GM12874 (cell line): ENCODE data around the gene PRPS2.

ENCODE experiments used
- TF ChIP-seq, protein P1 (sequence below): IDR thresholded peaks from 2 replicates; pipeline ENCODE4 v1.5.1; 2011; ENCODE audit warnings: low read depth, mild to moderate bottlenecking, control low read depth, low read length, moderate library complexity; ENCODE audit not compliant: insufficient read depth

Gene PRPS2

GRCh38 chrX:12791257-12792228 lies at the start of gene PRPS2:
PRPS2 (plus strand) TSS chrX:12791412; CDS start chrX:12791498, 86 bp downstream.
- TF ChIP-seq, protein P1, sequence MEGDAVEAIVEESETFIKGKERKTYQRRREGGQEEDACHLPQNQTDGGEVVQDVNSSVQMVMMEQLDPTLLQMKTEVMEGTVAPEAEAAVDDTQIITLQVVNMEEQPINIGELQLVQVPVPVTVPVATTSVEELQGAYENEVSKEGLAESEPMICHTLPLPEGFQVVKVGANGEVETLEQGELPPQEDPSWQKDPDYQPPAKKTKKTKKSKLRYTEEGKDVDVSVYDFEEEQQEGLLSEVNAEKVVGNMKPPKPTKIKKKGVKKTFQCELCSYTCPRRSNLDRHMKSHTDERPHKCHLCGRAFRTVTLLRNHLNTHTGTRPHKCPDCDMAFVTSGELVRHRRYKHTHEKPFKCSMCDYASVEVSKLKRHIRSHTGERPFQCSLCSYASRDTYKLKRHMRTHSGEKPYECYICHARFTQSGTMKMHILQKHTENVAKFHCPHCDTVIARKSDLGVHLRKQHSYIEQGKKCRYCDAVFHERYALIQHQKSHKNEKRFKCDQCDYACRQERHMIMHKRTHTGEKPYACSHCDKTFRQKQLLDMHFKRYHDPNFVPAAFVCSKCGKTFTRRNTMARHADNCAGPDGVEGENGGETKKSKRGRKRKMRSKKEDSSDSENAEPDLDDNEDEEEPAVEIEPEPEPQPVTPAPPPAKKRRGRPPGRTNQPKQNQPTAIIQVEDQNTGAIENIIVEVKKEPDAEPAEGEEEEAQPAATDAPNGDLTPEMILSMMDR = no peak

DNA sequence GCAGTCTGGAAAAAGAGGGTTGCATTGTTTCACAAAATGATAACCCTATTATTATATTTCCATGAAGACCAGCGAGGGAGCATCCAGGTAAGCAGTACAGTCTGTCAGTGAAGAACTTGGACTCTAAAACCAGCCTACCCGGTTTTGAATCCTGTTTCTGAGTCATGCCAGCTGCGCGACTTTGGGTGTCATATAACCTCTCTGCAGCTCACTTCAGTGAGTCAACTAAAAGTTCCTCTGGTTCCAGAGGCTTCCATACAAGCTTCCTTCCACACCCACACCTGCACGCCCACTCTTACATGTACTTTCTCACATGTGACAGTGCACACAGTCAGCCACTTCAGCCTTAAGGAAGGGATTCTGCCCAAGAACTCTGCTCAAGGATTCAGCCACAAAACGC lies 49.8 kb upstream of the PRPS2 start:
- TF ChIP-seq, protein P1 = no peak

DNA sequence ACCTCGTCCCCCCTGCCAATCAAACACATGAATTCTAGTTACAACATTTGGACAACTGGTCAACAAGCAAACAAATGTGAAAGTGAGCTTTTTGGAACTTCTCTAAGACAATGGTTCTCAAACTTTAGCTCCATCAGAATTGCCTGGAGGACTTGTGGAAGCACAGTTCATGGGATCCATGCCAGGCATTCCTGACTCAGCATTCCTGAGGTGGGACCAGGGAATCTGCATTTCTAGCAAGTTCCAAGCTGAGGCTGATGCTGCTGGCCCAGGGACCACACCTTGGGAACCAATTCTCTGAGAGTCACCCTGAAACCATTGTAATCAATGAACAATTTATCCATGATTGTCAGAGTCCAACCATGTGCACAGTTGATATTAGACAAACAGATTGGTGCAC lies 43.8 kb upstream of the PRPS2 start:
- TF ChIP-seq, protein P1 = no peak

DNA sequence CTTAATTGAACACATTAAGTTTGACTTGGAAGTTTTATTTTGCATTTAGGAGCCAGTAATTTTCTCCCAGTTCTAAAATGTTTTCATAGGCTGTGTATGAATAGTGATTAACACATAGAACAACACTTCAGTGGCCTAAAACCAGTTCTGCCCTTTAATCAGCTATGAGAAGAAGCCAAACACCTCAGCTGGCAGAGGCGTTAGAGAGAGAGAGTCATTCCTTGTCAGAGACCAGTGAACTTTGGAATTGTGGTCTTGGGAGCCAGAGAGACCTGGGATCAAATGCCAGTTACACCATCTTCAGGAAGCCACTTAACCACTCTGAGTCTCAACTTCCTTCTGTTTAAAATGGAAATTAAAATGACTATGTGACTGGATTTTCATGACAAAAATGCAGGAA lies 39.3 kb upstream of the PRPS2 start:
- TF ChIP-seq, protein P1 = no peak

GRCh38 chrX:12753366-12753765 lies 37.8 kb upstream of the PRPS2 start:
- TF ChIP-seq, protein P1 = no peak

DNA sequence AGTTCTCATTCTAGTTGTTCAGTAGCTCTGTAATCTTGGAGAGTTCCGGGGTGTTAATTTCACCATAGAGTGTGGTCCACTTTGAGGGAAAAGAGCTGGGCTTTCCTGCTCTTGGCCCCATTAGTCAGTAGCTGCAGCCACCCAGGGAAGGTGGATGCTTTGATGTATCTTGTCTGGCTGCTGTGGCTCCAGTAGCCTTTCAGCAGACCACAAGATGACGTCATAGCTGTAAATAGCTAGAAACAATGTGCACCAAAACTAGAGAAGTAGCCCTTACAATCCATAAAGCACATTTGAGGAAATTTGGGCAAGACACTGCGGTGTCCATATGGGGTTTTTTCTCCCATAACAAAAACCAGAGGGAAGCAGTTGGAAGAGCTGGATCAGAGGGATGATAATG lies 32.9 kb upstream of the PRPS2 start:
- TF ChIP-seq, protein P1 = no peak

- TF ChIP-seq, protein P1 = no peak
Measured at GRCh38 chrX:12767856-12768255, 23.4 kb upstream of the PRPS2 start.
